Suppressor macrophage (primary cell): Measurements from ENCODE around the gene ZP2.
"Not testable (repeated sequence)": the region's sequence is repeated elsewhere in the genome, so short reads cannot be mapped to it uniquely, and the experiment has no call there.

Experiments
- DNase-seq, 4 experiments: peaks; one replicate each; pipeline ENCODE4 v3.0.0-alpha.2; 2020 to 2022
- total RNA-seq, 17 experiments: gene quantifications; one replicate each; lab custom pipeline; 2026; ENCODE audit warnings: mixed read lengths in 6 of 17, inconsistent platforms in 3 of 17; lab: John Stamatoyannopoulos, UW

The ZP2 gene
- 0 to 2.8 (median 0) reads per million in 17 experiments for total RNA-seq

- DNase-seq, result no peak
Observed at GRCh38 chr16:21211486-21211885, at the start of gene ZP2. Gene ZP2, minus strand, starts transcription at chr16:21211574. Its CDS starts 27 bp downstream, at chr16:21211547.

- no peak for DNase-seq
Observed at GRCh38 chr16:21257284-21257683, 45.9 kb upstream of the ZP2 start.

GRCh38 chr16:21256636-21257035 is 45.3 kb upstream of the ZP2 start:
- DNase-seq, result no peak

GRCh38 chr16:21253470-21253869 is 42.1 kb upstream of the ZP2 start:
- DNase-seq, result no peak

- DNase-seq, result no peak
Observed at GRCh38 chr16:21250072-21250923, 38.9 kb upstream of the ZP2 start.

GRCh38 chr16:21248179-21248578 is 36.8 kb upstream of the ZP2 start:
- not testable (repeated sequence) for DNase-seq

GRCh38 chr16:21244518-21245215 is 33.3 kb upstream of the ZP2 start:
- DNase-seq, result no peak

- DNase-seq, result no peak
Observed at GRCh38 chr16:21242756-21243155, 31.4 kb upstream of the ZP2 start.

GRCh38 chr16:21239646-21240045 is 28.3 kb upstream of the ZP2 start:
- no peak for DNase-seq

GRCh38 chr16:21236831-21237230 is 25.5 kb upstream of the ZP2 start:
- no peak for DNase-seq

GRCh38 chr16:21235199-21235585 is 23.8 kb upstream of the ZP2 start:
- DNase-seq, result no peak

GRCh38 chr16:21233521-21234150 is 22.3 kb upstream of the ZP2 start, which contains the start of gene ANKS4B:
Gene ANKS4B, plus strand, starts transcription at chr16:21233699. Its CDS starts 39 bp downstream, at chr16:21233738.
- no peak for DNase-seq

GRCh38 chr16:21233045-21233520 is 21.7 kb upstream of the ZP2 start:
- DNase-seq, result no peak

- DNase-seq, result no peak
Observed at GRCh38 chr16:21228361-21228872, 17.0 kb upstream of the ZP2 start.

- DNase-seq, result peak in 2 of 4 experiments; percentile 9 to 34
Observed at GRCh38 chr16:21227866-21228265, 16.5 kb upstream of the ZP2 start.

GRCh38 chr16:21226749-21227148 is 15.4 kb upstream of the ZP2 start:
- no peak for DNase-seq

GRCh38 chr16:21224800-21225199 is 13.4 kb upstream of the ZP2 start:
- DNase-seq, result no peak

- no peak for DNase-seq
Observed at GRCh38 chr16:21223787-21224186, 12.4 kb upstream of the ZP2 start.

- DNase-seq, result no peak
Observed at GRCh38 chr16:21222495-21223337, 11.3 kb upstream of the ZP2 start.

GRCh38 chr16:21219551-21219950 is 8.2 kb upstream of the ZP2 start:
- DNase-seq, result no peak

- DNase-seq, result peak in 1 of 4 experiments; percentile 20
Observed at GRCh38 chr16:21218153-21218552, 6.8 kb upstream of the ZP2 start.

GRCh38 chr16:21217121-21217520 is 5.7 kb upstream of the ZP2 start:
- no peak for DNase-seq
